Vagina (tissue), 2 donors: Measurements from ENCODE around the gene PDE4D.

Experiments used
- POLR2AphosphoS5 ChIP-seq, 2 donors: sonication (generic); formaldehyde crosslinking; IDR thresholded peaks; one replicate each; pipeline ENCODE4 v1.9.0; 2017; ENCODE audit warnings: antibody characterized with exemption in 2 of 2, mild to moderate bottlenecking in 2 of 2, low read depth in 1 of 2; ENCODE audit not compliant: insufficient read depth in 1 of 2
- TF ChIP-seq, protein P1 (sequence below), 3 experiments: fragments of 450-650 bp in 2 of 3; fragments of 200-600 bp in 1 of 3; sonication (generic) in 1 of 3; IDR thresholded peaks; one replicate each; pipeline ENCODE4 v1.5.1; 2017 to 2019; ENCODE audit warnings: antibody characterized with exemption in 3 of 3, mild to moderate bottlenecking in 2 of 3, moderate library complexity in 2 of 3

DNA sequence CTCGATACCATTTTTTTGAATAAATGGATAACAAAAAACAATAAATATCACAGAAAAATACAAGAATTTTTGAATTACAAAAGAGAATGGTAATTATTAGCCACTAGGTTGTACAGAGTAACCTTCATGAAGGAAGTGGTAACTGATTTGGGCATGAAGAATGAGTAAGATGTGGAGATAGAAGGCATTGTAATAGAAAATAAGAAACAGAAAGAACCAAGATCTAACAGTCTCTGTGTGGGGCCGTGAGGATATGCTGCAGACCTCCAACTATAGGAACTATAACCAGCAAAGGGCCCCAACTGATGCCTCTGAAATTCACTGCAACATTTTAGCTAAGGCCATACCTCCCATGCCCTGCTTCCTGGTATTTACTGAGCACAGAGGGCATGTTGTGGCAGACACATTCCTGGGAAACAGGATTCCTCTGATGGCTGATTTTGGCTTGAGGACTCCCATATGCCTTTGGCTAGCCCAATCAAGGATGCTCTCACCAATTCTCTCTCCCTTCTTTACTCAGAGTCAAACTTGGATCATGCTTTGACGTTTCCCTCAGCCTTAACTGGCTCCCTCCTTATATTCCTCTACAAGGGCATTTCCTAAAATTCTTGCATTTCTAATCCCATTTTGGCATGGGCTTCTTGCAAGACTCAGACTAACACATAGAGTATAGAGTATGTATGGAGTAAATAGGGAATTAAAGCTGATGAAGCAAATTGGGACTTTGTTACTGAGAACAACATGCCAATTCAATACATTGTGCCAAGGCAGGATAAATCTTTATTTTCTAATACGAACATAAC, 208.9 kb downstream of the PDE4D start:
- TF ChIP-seq, protein P1, sequence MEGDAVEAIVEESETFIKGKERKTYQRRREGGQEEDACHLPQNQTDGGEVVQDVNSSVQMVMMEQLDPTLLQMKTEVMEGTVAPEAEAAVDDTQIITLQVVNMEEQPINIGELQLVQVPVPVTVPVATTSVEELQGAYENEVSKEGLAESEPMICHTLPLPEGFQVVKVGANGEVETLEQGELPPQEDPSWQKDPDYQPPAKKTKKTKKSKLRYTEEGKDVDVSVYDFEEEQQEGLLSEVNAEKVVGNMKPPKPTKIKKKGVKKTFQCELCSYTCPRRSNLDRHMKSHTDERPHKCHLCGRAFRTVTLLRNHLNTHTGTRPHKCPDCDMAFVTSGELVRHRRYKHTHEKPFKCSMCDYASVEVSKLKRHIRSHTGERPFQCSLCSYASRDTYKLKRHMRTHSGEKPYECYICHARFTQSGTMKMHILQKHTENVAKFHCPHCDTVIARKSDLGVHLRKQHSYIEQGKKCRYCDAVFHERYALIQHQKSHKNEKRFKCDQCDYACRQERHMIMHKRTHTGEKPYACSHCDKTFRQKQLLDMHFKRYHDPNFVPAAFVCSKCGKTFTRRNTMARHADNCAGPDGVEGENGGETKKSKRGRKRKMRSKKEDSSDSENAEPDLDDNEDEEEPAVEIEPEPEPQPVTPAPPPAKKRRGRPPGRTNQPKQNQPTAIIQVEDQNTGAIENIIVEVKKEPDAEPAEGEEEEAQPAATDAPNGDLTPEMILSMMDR (IDR thresholded peaks at IDR 0.05) = no peak
- TF ChIP-seq POLR2AphosphoS5 (IDR thresholded peaks at IDR 0.05; ENCODE audit: insufficient read depth in 1 of 2, low read depth in 1 of 2) = no peak
